ENCODE results near the gene LYRM9.

- TF ChIP-seq CTCF (IDR thresholded peaks at IDR 0.05 in 8 of 11, conservative IDR thresholded peaks at IDR 0.05 in 3 of 11) (no peak), POLR2A (IDR thresholded peaks at IDR 0.05) (no peak)
Measured at GRCh38 chr17:27860971-27861664, 32.0 kb downstream of the LYRM9 start.
